Measurements from ENCODE around the gene LIN7C.
A peak's percentile ranks its signal among the peaks of the same experiment; 100 is the strongest.

GRCh38 chr11:27456140-27456794 lies 50.3 kb downstream of the LIN7C start:
- no peak for TF ChIP-seq PHF8 (IDR thresholded peaks at IDR 0.05; ENCODE audit: borderline replicate concordance, low read depth)
- TF ChIP-seq POLR2A (IDR thresholded peaks at IDR 0.05; ENCODE audit: low read length), result no peak
- TF ChIP-seq, protein P1, sequence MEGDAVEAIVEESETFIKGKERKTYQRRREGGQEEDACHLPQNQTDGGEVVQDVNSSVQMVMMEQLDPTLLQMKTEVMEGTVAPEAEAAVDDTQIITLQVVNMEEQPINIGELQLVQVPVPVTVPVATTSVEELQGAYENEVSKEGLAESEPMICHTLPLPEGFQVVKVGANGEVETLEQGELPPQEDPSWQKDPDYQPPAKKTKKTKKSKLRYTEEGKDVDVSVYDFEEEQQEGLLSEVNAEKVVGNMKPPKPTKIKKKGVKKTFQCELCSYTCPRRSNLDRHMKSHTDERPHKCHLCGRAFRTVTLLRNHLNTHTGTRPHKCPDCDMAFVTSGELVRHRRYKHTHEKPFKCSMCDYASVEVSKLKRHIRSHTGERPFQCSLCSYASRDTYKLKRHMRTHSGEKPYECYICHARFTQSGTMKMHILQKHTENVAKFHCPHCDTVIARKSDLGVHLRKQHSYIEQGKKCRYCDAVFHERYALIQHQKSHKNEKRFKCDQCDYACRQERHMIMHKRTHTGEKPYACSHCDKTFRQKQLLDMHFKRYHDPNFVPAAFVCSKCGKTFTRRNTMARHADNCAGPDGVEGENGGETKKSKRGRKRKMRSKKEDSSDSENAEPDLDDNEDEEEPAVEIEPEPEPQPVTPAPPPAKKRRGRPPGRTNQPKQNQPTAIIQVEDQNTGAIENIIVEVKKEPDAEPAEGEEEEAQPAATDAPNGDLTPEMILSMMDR (IDR thresholded peaks at IDR 0.05), result no peak
- peak; percentile 43 for TF ChIP-seq MAX (IDR thresholded peaks at IDR 0.05)
- 0 out of 5 replicates have a peak, but pooled peaks of 1 of the 2 experiments have one; percentile 22 for TF ChIP-seq RAD21 (conservative IDR thresholded peaks at IDR 0.05 in 1 of 2, IDR thresholded peaks at IDR 0.05 in 1 of 2)
- TF ChIP-seq CHD2 (IDR thresholded peaks at IDR 0.05; ENCODE audit: low read length, partially characterized antibody), result no peak
- no peak for TF ChIP-seq REST (IDR thresholded peaks at IDR 0.05)
- TF ChIP-seq CEBPB (IDR thresholded peaks at IDR 0.05), result no peak
- no peak for TF ChIP-seq BHLHE40 (IDR thresholded peaks at IDR 0.05; ENCODE audit: low read depth, low read length)
- TF ChIP-seq MAFK (IDR thresholded peaks at IDR 0.05; ENCODE audit: partially characterized antibody), result peak; percentile 68
